Mammary epithelial cell (primary cell): ENCODE measurements around the gene REST.

Source experiments
- EZH2 ChIP-seq: IDR thresholded peaks from 2 replicates; pipeline ENCODE4 v1.6.1; 2012; ENCODE audit warnings: low read length, inconsistent platforms, borderline replicate concordance
- TF ChIP-seq, protein P1 (sequence below), 2 donors: IDR thresholded peaks in 1 of 2; conservative IDR thresholded peaks in 1 of 2; 2 replicates each; pipeline ENCODE4 v1.5.1; 2011 to 2012; ENCODE audit warnings: inconsistent platforms in 2 of 2, low read length in 2 of 2, mild to moderate bottlenecking in 2 of 2, control low read depth in 1 of 2, low read depth in 1 of 2; ENCODE audit not compliant: insufficient read depth in 1 of 2; ENCODE audit errors: extremely low read depth in 1 of 2

DNA sequence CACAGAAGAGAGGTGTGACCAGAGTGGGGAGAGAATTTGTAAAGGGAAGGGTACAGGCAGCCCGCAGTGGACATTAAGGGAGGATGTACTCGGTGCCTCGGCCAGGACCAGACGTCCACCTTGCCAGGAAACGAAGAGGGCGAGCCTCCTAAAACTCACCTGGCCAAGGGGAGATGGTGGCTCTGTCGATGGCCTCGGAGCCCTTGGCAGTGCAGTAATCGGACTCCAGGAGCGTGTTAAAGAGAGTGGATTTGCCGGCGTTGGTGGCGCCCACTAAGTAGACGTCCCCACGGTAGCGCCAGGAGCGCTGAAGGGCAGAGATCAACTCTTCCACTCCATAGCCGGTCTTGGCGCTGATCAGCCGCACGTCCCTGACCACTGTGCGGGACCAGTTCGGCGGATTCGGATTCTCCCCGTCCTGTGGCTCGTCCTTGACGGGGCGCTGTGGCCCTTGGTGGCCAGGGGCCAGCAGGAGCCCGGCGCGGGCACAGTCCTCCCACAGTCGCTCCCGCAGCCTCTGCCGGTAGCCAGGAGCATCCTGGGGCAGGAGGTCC lies 68.7 kb downstream of the REST start:
- TF ChIP-seq, protein P1, sequence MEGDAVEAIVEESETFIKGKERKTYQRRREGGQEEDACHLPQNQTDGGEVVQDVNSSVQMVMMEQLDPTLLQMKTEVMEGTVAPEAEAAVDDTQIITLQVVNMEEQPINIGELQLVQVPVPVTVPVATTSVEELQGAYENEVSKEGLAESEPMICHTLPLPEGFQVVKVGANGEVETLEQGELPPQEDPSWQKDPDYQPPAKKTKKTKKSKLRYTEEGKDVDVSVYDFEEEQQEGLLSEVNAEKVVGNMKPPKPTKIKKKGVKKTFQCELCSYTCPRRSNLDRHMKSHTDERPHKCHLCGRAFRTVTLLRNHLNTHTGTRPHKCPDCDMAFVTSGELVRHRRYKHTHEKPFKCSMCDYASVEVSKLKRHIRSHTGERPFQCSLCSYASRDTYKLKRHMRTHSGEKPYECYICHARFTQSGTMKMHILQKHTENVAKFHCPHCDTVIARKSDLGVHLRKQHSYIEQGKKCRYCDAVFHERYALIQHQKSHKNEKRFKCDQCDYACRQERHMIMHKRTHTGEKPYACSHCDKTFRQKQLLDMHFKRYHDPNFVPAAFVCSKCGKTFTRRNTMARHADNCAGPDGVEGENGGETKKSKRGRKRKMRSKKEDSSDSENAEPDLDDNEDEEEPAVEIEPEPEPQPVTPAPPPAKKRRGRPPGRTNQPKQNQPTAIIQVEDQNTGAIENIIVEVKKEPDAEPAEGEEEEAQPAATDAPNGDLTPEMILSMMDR (conservative IDR thresholded peaks at IDR 0.05 in 1 of 2, IDR thresholded peaks at IDR 0.05 in 1 of 2; ENCODE audit: extremely low read depth in 1 of 2, insufficient read depth in 1 of 2, low read depth in 1 of 2, low read length in 2 of 2): no peak
- no peak for TF ChIP-seq EZH2
